NCI-H2171 treated with DMSO at 0.1 percent for 48 hours (cell line): ENCODE data around the gene ANKRD11.
A peak's percentile ranks its signal among the peaks of the same experiment; 100 is the strongest.

Experiments used
- DNase-seq: peaks from one replicate; lab custom pipeline; 2025; lab: John Stamatoyannopoulos, UW

The ANKRD11 gene

GRCh38 chr16:89490439-89491237 lies at the start of gene ANKRD11:
TSS of gene ANKRD11 (minus strand) at chr16:89490561. CDS start at chr16:89317019, 173,542 bp downstream.
- peak; percentile 100 for DNase-seq

DNA sequence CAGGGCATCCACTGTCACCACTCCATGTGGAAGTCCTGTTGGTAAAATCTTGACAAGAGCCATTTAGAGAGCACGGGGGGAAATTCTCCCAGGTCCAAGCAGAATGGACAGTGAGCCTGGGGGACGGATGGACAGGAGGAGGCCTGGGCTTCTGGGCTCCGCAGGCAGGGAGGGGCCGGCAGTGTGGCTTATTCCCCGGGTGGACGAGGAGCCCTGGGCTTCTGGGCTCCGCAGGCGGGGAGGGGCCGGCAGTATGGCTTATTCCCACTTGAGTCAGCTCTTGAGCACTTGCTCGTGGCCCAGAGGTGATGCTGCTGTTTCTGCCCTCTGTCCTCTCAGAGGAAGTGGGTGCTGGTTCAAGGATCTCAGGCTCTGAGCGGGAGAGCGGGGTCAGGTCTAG lies 47.9 kb upstream of the ANKRD11 start:
- DNase-seq = no peak

DNA sequence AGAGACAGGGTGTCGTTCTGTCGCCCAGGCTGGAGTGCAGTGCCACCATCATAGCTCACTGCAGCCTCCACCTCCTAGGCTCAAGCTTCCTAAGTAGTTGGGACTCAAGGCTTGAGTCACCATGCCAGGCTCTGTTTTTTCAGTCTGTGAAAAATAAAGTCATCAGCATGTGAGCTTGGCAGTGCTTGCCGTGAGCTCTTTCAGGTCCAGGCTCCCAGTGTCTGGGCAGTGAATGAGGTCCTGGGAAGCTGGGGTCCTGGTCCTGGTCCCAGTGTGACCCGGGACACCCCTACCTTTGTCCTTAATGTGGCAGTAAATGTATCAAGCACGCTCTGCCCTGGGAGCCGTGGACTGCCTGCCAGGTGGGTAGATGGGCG lies 47.2 kb upstream of the ANKRD11 start:
- DNase-seq = no peak

- no peak for DNase-seq
Measured at GRCh38 chr16:89536886-89537548, 46.7 kb upstream of the ANKRD11 start.

GRCh38 chr16:89536371-89536770 lies 46.0 kb upstream of the ANKRD11 start:
- DNase-seq = no peak

GRCh38 chr16:89534252-89534756 lies 43.9 kb upstream of the ANKRD11 start:
- no peak for DNase-seq

DNA sequence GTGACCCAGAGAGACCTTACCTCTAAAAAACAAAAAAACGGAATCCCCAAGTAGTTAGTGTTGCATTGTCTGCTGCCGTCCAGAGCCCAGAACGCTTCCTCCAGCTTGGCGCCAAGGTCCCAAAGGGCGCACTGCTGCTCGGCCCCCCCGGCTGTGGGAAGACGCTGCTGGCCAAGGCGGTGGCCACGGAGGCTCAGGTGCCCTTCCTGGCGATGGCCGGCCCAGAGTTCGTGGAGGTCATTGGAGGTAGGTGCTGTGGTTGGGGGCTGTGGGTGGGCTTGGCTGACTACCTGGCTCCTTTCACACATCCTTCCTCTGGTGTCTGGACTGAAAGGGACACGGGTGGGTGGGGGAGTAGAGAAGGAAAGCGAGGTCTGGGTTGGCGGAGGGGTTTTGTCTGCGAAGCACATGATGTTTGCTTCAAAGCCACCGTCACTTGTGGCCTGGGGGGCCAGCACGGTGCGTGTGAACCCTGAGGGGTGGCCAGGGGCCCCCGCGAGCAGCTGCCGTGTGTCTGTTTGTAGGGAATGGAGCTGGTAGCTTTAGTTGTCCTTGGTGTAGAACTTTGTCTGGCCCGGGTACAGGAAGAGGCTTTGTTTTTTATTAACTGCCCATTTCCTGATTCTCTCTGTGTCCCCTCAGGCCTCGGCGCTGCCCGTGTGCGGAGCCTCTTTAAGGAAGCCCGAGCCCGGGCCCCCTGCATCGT lies 41.6 kb upstream of the ANKRD11 start:
- no peak for DNase-seq

DNA sequence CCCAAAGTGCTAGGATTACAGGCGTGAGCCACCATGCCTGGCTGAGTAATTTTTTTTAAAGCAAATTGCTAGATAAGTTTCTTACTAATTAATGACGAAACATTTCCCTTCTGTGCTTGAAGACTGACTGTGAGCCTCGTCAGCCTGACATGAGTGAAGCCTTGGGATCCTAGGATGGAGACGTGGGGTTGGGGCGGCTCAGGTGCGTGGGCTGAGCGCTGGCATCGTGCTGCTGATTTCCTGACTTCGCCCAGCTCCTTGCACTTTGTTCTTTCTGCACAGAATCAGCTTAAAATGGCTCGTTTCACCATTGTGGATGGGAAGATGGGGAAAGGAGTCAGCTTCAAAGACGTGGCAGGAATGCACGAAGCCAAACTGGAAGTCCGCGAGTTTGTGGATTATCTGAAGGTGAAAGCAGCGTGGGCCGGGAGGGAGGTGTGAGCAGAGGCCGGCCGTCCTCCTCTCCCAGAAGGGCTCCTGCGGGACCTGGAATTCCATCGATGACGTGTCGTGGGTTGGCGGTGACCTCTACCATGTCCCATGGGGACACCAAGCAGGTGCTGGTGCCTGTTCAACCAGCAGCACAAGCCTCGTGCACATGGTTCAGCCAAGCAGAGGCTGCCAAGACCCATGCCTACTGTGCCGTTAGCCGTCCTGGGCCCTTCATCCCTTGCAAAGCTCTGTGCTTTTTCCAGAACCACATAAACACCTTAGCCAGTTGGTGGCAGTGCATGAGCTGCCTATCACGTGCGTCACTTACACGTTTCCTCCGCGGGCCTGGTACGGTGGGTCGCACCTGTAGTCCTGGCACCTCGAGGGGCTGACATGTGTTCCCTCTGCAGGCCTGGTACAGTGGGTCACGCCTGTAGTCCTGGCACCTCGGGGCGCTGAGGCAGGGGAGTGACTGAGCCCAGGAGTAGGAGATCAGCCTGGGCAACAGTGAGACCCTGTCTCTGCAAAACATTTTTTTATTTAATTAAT lies 40.3 kb upstream of the ANKRD11 start:
- DNase-seq = no peak

GRCh38 chr16:89529097-89529496 lies 38.7 kb upstream of the ANKRD11 start:
- no peak for DNase-seq

GRCh38 chr16:89525146-89525913 lies 35.0 kb upstream of the ANKRD11 start:
- no peak for DNase-seq

GRCh38 chr16:89523680-89524344 lies 33.5 kb upstream of the ANKRD11 start:
- DNase-seq = no peak

DNA sequence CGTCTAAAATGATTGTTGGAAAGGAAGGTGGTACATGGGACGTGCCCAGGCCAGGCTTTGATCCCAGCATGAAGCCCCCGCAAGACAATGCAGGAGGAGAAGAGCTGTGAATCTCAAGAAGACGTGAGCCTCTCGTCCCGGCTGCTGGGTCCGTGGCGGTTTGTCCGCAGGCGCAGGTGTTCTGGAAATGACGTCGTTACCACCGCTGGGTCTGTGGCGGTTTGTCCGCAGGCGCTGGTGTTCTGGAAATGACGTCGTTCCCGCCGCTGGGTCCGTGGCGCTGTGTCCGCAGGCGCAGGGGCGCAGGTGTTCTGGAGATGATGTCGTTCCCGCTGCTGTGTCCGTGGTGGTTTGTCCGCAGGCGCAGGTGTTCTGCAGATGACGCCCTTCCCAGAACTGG lies 31.9 kb upstream of the ANKRD11 start:
- no peak for DNase-seq

GRCh38 chr16:89519881-89520280 lies 29.5 kb upstream of the ANKRD11 start:
- no peak for DNase-seq

- no peak for DNase-seq
Measured at GRCh38 chr16:89517128-89517527, 26.8 kb upstream of the ANKRD11 start.

DNA sequence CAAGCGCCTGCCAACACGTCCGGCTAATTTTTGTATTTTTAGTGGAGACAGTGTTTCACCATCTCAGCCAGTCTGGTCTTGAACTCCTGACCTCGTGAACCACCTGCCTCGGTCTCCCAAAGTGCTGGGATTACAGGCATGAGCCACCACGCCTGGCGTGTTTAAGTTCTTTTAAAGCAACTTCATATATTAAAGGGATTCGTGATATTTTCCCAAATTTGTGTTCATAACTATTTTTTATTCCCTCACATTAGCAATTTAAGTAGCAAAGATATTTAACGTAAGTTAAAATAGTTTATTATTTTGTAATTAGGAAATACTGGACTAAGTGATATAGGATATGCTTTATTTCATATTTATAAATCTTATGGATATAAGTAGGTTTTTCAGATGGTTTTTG lies 22.1 kb upstream of the ANKRD11 start:
- DNase-seq = no peak

DNA sequence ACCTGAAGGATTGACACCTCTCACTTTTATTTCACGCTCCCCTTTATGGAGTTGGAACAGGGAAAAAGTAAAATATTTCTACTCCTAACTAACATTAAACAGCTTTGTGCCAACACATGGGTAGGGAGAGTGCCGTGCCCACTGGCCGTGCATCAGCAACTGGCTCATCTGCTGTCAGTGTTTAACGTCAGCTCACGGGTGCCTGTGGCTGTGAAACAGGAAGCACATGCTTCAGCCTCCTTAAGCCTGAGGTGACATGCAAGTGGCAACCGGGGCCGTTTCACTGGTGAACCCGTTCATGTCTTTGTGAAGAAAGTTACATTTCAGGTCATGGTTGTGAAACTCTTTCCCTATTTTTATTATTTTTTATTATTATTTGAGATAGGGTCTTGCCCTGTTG lies 21.0 kb upstream of the ANKRD11 start:
- no peak for DNase-seq

DNA sequence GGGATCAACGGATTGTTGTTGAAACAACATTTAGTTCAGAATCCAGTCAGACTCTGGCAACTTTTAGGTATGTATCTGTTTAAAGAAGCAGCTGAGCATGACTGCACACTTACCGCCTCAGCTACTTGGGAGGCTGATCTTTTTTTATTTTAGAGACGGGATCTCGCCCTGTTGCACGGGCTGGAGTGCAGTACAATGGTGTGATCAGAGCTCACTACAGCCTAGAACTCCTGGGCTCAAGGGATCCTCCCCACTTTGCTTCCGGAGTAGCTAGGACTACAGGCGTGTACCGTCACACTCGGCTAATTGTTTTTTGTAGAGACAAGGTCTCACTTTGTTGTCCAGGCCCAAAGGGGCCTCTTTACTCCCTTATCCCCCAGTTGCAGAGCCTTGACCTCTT lies 20.2 kb upstream of the ANKRD11 start:
- DNase-seq = no peak

- peak; percentile 85 for DNase-seq
Measured at GRCh38 chr16:89507834-89508590, 17.7 kb upstream of the ANKRD11 start, which contains the start of gene SPG7. TSS of gene SPG7 (plus strand) at chr16:89508403. CDS start at chr16:89508418, 15 bp downstream.

- DNase-seq = no peak
Measured at GRCh38 chr16:89507214-89507833, 17.0 kb upstream of the ANKRD11 start.
